ENCODE data around the gene AATK.

The AATK gene

GRCh38 chr17:81182596-81182995 lies 16.6 kb upstream of the AATK start:
- no peak for DNase-seq (ENCODE audit: low read depth)

GRCh38 chr17:81181811-81182185 lies 15.8 kb upstream of the AATK start:
- no peak for DNase-seq (ENCODE audit: low read depth)

- DNase-seq (ENCODE audit: low read depth) = no peak
These were observed 15.1 kb upstream of the AATK start for GRCh38 chr17:81180836-81181810.

- no peak for DNase-seq (ENCODE audit: low read depth)
These were observed 13.8 kb upstream of the AATK start for GRCh38 chr17:81179861-81180260.

- no peak for DNase-seq (ENCODE audit: low read depth)
These were observed 13.2 kb upstream of the AATK start for GRCh38 chr17:81179220-81179619.

- no peak for DNase-seq (ENCODE audit: low read depth)
These were observed 12.4 kb upstream of the AATK start for GRCh38 chr17:81178136-81179091.

- no peak for DNase-seq (ENCODE audit: low read depth)
These were observed 10.6 kb upstream of the AATK start for GRCh38 chr17:81176666-81177065.

GRCh38 chr17:81173762-81174155 lies 7.7 kb upstream of the AATK start:
- no peak for DNase-seq (ENCODE audit: low read depth)

- no peak for DNase-seq (ENCODE audit: low read depth)
These were observed 7.2 kb upstream of the AATK start for GRCh38 chr17:81173052-81173761.

GRCh38 chr17:81171941-81172340 lies 5.9 kb upstream of the AATK start:
- no peak for DNase-seq (ENCODE audit: low read depth)

GRCh38 chr17:81170727-81171494 lies 4.9 kb upstream of the AATK start:
- DNase-seq (ENCODE audit: low read depth) = no peak

- DNase-seq (ENCODE audit: low read depth) = no peak
These were observed 3.9 kb upstream of the AATK start for GRCh38 chr17:81169870-81170309.

- DNase-seq (ENCODE audit: low read depth) = no peak
These were observed 1.6 kb upstream of the AATK start for GRCh38 chr17:81167638-81168037.

- no peak for DNase-seq (ENCODE audit: low read depth)
These were observed 1.1 kb upstream of the AATK start for GRCh38 chr17:81167194-81167524.

- DNase-seq (ENCODE audit: low read depth) = no peak
These were observed 582 bp downstream of the AATK start, which contains the start of gene PVALEF for GRCh38 chr17:81165246-81166032. Gene PVALEF (plus strand): TSS chr17:81165507. CDS start chr17:81181227, 15,720 bp downstream.

GRCh38 chr17:81164371-81165245 lies 1.4 kb downstream of the AATK start:
- no peak for DNase-seq (ENCODE audit: low read depth)

- no peak for DNase-seq (ENCODE audit: low read depth)
These were observed 2.2 kb downstream of the AATK start for GRCh38 chr17:81163703-81164370.

- DNase-seq (ENCODE audit: low read depth) = no peak
These were observed 2.8 kb downstream of the AATK start for GRCh38 chr17:81163051-81163695.
